DOHH2 (cell line): ENCODE results near the gene MLXIP.

ENCODE experiments used
- EZH2phosphoT487 ChIP-seq: fragments of 200-600 bp; sonication (generic); IDR thresholded peaks from 2 replicates; pipeline ENCODE4 v1.6.1; 2017; ENCODE audit warnings: borderline replicate concordance, mild to moderate bottlenecking, antibody characterized with exemption, low read length, moderate library complexity, mixed read lengths
- TF ChIP-seq, protein P1 (sequence below): fragments of 200-600 bp; sonication (generic); IDR thresholded peaks from one replicate; pipeline ENCODE4 v1.5.1; 2014; ENCODE audit warnings: antibody characterized with exemption, mild to moderate bottlenecking, low read depth, low read length; ENCODE audit not compliant: poor library complexity, severe bottlenecking

DNA sequence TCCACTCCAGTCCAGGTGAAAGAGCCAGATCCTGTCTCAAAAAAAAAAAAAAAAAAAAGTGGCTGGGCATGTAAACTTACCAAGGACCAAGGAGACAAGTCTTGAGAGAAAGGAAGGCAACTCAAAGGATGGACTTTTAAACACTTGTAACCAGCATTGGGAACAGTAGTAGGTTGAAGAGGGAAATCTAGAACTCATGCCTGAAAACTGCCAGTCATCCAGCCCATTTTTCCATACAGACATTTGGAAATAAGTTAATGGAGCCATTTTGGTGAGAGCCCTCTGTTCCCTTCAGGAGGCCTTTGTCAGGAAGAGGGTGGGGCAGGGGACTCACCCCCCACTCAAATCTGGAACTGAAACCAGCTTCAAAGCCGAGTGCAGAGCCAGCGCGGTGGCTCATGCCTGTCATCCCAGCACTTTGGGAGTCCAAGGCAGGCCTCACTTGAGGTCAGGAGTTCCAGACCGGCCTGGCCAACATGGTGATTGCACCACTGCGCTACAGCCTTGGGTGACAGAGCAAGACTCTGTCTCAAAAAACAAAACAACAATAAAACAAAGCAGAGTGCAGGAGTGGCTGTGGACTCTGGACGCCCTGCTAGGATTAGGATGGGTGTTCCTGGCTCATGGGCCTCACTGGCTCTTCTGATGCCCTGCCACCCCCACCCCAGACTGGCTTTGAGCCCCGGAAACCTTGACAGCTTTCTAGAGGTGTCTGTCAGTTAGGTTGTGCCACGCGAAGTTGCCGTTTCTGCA is 1.6 kb upstream of the MLXIP start:
- TF ChIP-seq, protein P1, sequence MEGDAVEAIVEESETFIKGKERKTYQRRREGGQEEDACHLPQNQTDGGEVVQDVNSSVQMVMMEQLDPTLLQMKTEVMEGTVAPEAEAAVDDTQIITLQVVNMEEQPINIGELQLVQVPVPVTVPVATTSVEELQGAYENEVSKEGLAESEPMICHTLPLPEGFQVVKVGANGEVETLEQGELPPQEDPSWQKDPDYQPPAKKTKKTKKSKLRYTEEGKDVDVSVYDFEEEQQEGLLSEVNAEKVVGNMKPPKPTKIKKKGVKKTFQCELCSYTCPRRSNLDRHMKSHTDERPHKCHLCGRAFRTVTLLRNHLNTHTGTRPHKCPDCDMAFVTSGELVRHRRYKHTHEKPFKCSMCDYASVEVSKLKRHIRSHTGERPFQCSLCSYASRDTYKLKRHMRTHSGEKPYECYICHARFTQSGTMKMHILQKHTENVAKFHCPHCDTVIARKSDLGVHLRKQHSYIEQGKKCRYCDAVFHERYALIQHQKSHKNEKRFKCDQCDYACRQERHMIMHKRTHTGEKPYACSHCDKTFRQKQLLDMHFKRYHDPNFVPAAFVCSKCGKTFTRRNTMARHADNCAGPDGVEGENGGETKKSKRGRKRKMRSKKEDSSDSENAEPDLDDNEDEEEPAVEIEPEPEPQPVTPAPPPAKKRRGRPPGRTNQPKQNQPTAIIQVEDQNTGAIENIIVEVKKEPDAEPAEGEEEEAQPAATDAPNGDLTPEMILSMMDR, result no peak
- TF ChIP-seq EZH2phosphoT487, result no peak
